GM21825 (cell line): ENCODE data around the gene ITGBL1.
A peak's percentile ranks its signal among the peaks of the same experiment; 100 is the strongest.

Experiments
- ATAC-seq: cut with Tn5 transposase; IDR thresholded peaks from one replicate; pipeline ENCODE4 v1.9.1; 2021; ENCODE audit warnings: mild to moderate bottlenecking, moderate library complexity; ENCODE audit not compliant: unreplicated experiment

Gene ITGBL1

GRCh38 chr13:101624210-101624922, 171.9 kb downstream of the ITGBL1 start:
- ATAC-seq, result no peak

GRCh38 chr13:101624981-101625380, 172.5 kb downstream of the ITGBL1 start:
- no peak for ATAC-seq

- peak; percentile 93 for ATAC-seq
Measured at GRCh38 chr13:101626925-101627555, 174.6 kb downstream of the ITGBL1 start.

- ATAC-seq, result peak; percentile 38
Measured at GRCh38 chr13:101627556-101627943, 175.1 kb downstream of the ITGBL1 start.

GRCh38 chr13:101628900-101629299, 176.4 kb downstream of the ITGBL1 start:
- ATAC-seq, result no peak

- ATAC-seq, result no peak
Measured at GRCh38 chr13:101631395-101631794, 178.9 kb downstream of the ITGBL1 start.

- no peak for ATAC-seq
Measured at GRCh38 chr13:101634142-101634541, 181.7 kb downstream of the ITGBL1 start.

- ATAC-seq, result no peak
Measured at GRCh38 chr13:101639711-101640110, 187.2 kb downstream of the ITGBL1 start.

- ATAC-seq, result no peak
Measured at GRCh38 chr13:101640788-101641400, 188.4 kb downstream of the ITGBL1 start.

GRCh38 chr13:101645871-101646270, 193.4 kb downstream of the ITGBL1 start:
- ATAC-seq, result no peak

- no peak for ATAC-seq
Measured at GRCh38 chr13:101647760-101648159, 195.3 kb downstream of the ITGBL1 start.

GRCh38 chr13:101648766-101649487, 196.5 kb downstream of the ITGBL1 start:
- no peak for ATAC-seq

- ATAC-seq, result no peak
Measured at GRCh38 chr13:101649488-101650126, 197.1 kb downstream of the ITGBL1 start.

GRCh38 chr13:101654883-101655282, 202.4 kb downstream of the ITGBL1 start:
- ATAC-seq, result no peak

- no peak for ATAC-seq
Measured at GRCh38 chr13:101655435-101655834, 203.0 kb downstream of the ITGBL1 start.

- no peak for ATAC-seq
Measured at GRCh38 chr13:101660711-101661110, 208.2 kb downstream of the ITGBL1 start.

GRCh38 chr13:101661839-101662238, 209.4 kb downstream of the ITGBL1 start:
- no peak for ATAC-seq

- no peak for ATAC-seq
Measured at GRCh38 chr13:101673360-101674105, 221.1 kb downstream of the ITGBL1 start.

GRCh38 chr13:101681834-101682233, 229.4 kb downstream of the ITGBL1 start:
- no peak for ATAC-seq

- no peak for ATAC-seq
Measured at GRCh38 chr13:101686003-101686402, 233.5 kb downstream of the ITGBL1 start.
